Mesodermal cell (in vitro differentiated cells): ENCODE measurements around the gene MYEF2.

Experiments used
- H3K27ac ChIP-seq: 2 replicates; pipeline ENCODE4 v1.7.0; 2013; ENCODE audit warnings: mild to moderate bottlenecking, low read depth, low read length, moderate library complexity; ENCODE audit not compliant: severe bottlenecking
- H3K36me3 ChIP-seq: 2 replicates; pipeline ENCODE4 v1.7.1; 2013; ENCODE audit warnings: mild to moderate bottlenecking, low read length, moderate library complexity; ENCODE audit not compliant: control insufficient read depth, insufficient read depth
- H3K4me1 ChIP-seq: one replicate; pipeline ENCODE4 v1.7.1; 2013; ENCODE audit warnings: mild to moderate bottlenecking, low read length; ENCODE audit not compliant: insufficient read depth, control insufficient read depth, poor library complexity, severe bottlenecking
- H3K4me3 ChIP-seq: 2 replicates; pipeline ENCODE4 v1.7.0; 2013; ENCODE audit warnings: low read length, control low read depth, mild to moderate bottlenecking; ENCODE audit not compliant: insufficient read depth, poor library complexity, severe bottlenecking; ENCODE audit errors: extremely low read depth
- H3K9me3 ChIP-seq: 2 replicates; pipeline ENCODE4 v1.7.1; 2013; ENCODE audit warnings: mild to moderate bottlenecking, low read length, moderate library complexity; ENCODE audit not compliant: control insufficient read depth
- WGBS, 2 experiments: methylation state at CpG; one replicate each; pipeline ENCODE4 v1.1.5; 2013; ENCODE audit warnings: missing lambda C conversion rate in 2 of 2; ENCODE audit not compliant: insufficient coverage in 2 of 2; 5-methylcytosine and 5-hydroxymethylcytosine counted together

Gene MYEF2

GRCh38 chr15:48109856-48110531 lies 68.1 kb downstream of the MYEF2 start:
- Histone ChIP-seq H3K27ac (no peak overlapping the region), H3K4me1 (no peaks in the 10 kb centered on the region), H3K9me3 (no peaks in the 10 kb centered on the region), H3K4me3 (no peak overlapping the region), H3K36me3 (no peaks in the 10 kb centered on the region)
- WGBS, 2 experiments, result 89 to 90% methylated on average over 3 to 4 of the region's 5 CpGs

- Histone ChIP-seq H3K9me3 (no peaks in the 10 kb centered on the region), H3K4me3 (no peak overlapping the region), H3K36me3 (no peaks in the 10 kb centered on the region), H3K4me1 (no peaks in the 10 kb centered on the region), H3K27ac (no peak overlapping the region)
- WGBS, 2 experiments, result 84% methylated on average over 2 of the region's 4 CpGs; no CpG with 5 or more reads in 1 of the 2 experiments
Observed at GRCh38 chr15:48109212-48109611, 68.9 kb downstream of the MYEF2 start.

- H3K4me3 ChIP-seq, result no peak overlapping the region
- 60 to 100% methylated on average over 1 of the region's 2 CpGs for WGBS, 2 experiments
- no peaks in the 10 kb centered on the region for H3K4me1 ChIP-seq
- no peaks in the 10 kb centered on the region for H3K36me3 ChIP-seq
- no peak overlapping the region for H3K27ac ChIP-seq
- no peaks in the 10 kb centered on the region for H3K9me3 ChIP-seq
Observed at GRCh38 chr15:48105936-48106335, 72.2 kb downstream of the MYEF2 start.

GRCh38 chr15:48103647-48104046 lies 74.4 kb downstream of the MYEF2 start:
- H3K36me3 ChIP-seq, result no peaks in the 10 kb centered on the region
- H3K4me3 ChIP-seq, result no peak overlapping the region
- H3K9me3 ChIP-seq, result no peaks in the 10 kb centered on the region
- no peak overlapping the region for H3K27ac ChIP-seq
- H3K4me1 ChIP-seq, result no peaks in the 10 kb centered on the region
- 79 to 96% methylated on average over 3 to 4 of the region's 5 CpGs for WGBS, 2 experiments

- no peaks in the 10 kb centered on the region for H3K9me3 ChIP-seq
- H3K27ac ChIP-seq, result no peak overlapping the region
- H3K4me1 ChIP-seq, result no peaks in the 10 kb centered on the region
- H3K4me3 ChIP-seq, result no peak overlapping the region
- WGBS, 2 experiments, result 96 to 100% methylated on average over 5 of the region's 6 CpGs
- H3K36me3 ChIP-seq, result no peaks in the 10 kb centered on the region
Observed at GRCh38 chr15:48102167-48102566, 75.9 kb downstream of the MYEF2 start.

GRCh38 chr15:48101376-48101961 lies 76.6 kb downstream of the MYEF2 start:
- H3K9me3 ChIP-seq, result no peaks in the 10 kb centered on the region
- H3K27ac ChIP-seq, result no peak overlapping the region
- no peak overlapping the region for H3K4me3 ChIP-seq
- no peaks in the 10 kb centered on the region for H3K4me1 ChIP-seq
- no peaks in the 10 kb centered on the region for H3K36me3 ChIP-seq
- 86 to 91% methylated on average over 3 of the region's 6 CpGs for WGBS, 2 experiments

- Histone ChIP-seq H3K4me1 (no peaks in the 10 kb centered on the region), H3K36me3 (no peaks in the 10 kb centered on the region), H3K9me3 (no peaks in the 10 kb centered on the region), H3K4me3 (no peak overlapping the region), H3K27ac (no peak overlapping the region)
- 100% methylated on average over 1 of the region's 2 CpGs; no CpG with 5 or more reads in 1 of the 2 experiments for WGBS, 2 experiments
Observed at GRCh38 chr15:48097264-48097663, 80.8 kb downstream of the MYEF2 start.

GRCh38 chr15:48096813-48097212 lies 81.3 kb downstream of the MYEF2 start:
- Histone ChIP-seq H3K4me1 (no peaks in the 10 kb centered on the region), H3K36me3 (no peaks in the 10 kb centered on the region), H3K9me3 (no peaks in the 10 kb centered on the region), H3K27ac (no peak overlapping the region), H3K4me3 (no peak overlapping the region)
- 83 to 100% methylated on average over 1 to 2 of the region's 2 CpGs for WGBS, 2 experiments

GRCh38 chr15:48096355-48096786 lies 81.7 kb downstream of the MYEF2 start:
- no peaks in the 10 kb centered on the region for H3K4me1 ChIP-seq
- H3K4me3 ChIP-seq, result no peak overlapping the region
- WGBS, 2 experiments, result 71 to 86% methylated on average over 2 to 3 of the region's 4 CpGs

GRCh38 chr15:48091522-48091921 lies 86.6 kb downstream of the MYEF2 start:
- Histone ChIP-seq H3K9me3 (peaks cover 9% of the 10 kb centered on the region), H3K4me3 (no peak overlapping the region), H3K27ac (no peak overlapping the region), H3K4me1 (no peaks in the 10 kb centered on the region), H3K36me3 (no peaks in the 10 kb centered on the region)
- 93 to 100% methylated on average over 3 to 4 of the region's 4 CpGs for WGBS, 2 experiments

More at GRCh38 chr15:48096355-48096786, 81.7 kb downstream of the MYEF2 start:
- H3K27ac ChIP-seq, result no peak overlapping the region
- no peaks in the 10 kb centered on the region for H3K9me3 ChIP-seq
- no peaks in the 10 kb centered on the region for H3K36me3 ChIP-seq

GRCh38 chr15:48090666-48091065 lies 87.4 kb downstream of the MYEF2 start:
- 60 to 80% methylated on average over 1 of the region's 3 CpGs for WGBS, 2 experiments
- H3K4me1 ChIP-seq, result no peaks in the 10 kb centered on the region

More at GRCh38 chr15:48090666-48091065, 87.4 kb downstream of the MYEF2 start:
- H3K36me3 ChIP-seq, result no peaks in the 10 kb centered on the region
- no peak overlapping the region for H3K4me3 ChIP-seq
- peaks cover 9% of the 10 kb centered on the region for H3K9me3 ChIP-seq
- no peak overlapping the region for H3K27ac ChIP-seq
